ENCODE data around the gene TAMM41. TPM values are rescaled to one million over a fixed set of nuclear protein-coding genes. Genes with fewer than 3 reads are reported as not detected.

The TAMM41 gene
- total and polyA plus RNA-seq, 9 of the 15 experiments (the other 6 are each of a cell fraction or from before 2014, with no cell fraction given), result 8.6 to 74.6 (median 29.3) TPM

DNA sequence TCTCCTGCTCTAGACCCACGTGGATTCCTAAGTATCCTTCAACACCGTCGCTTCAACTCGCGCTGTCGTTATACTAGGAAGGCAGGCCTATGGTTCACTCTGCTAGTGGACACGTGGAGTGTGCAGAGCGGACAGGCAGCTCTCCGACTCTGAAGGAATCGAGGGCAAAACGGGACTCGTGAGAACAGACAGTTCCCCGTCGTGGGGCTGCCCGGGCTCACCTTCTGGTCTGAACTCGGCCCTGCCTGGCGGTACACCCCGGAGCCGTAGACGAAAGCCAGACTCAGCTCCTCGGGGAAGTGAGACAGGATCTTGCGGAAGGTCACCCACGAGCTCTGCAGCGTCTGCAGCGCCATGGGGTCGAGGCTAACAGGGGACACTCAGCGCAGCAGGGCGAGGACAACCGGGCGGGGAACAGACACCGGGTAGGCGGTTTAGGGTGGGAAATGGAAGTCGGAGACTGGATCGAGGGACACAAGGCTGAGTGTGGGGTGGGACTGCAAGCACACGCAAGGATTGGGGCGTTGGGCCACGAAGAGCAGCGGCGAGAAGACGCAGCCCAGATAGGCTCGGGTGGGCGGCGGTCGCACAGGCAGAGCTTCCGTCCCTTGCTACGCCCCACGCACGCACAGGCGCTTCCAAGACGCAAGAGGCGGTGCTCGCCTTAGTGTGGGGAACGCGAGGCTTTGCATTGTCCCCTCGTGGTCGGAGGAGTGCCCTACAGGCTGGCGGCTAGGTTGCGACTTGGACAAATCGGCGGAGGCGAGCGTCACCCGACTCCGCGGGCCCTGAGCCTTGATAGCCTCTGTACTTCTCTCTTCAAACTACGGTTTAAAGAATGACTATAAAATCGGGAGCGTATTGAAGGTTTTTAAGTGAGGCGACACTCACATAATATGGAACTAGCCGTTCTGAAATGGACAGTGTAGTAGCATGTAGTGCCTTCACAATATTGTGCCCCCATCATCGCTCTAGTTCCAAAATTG lies at the start of gene TAMM41 (continued):
- TF ChIP-seq, protein P1, sequence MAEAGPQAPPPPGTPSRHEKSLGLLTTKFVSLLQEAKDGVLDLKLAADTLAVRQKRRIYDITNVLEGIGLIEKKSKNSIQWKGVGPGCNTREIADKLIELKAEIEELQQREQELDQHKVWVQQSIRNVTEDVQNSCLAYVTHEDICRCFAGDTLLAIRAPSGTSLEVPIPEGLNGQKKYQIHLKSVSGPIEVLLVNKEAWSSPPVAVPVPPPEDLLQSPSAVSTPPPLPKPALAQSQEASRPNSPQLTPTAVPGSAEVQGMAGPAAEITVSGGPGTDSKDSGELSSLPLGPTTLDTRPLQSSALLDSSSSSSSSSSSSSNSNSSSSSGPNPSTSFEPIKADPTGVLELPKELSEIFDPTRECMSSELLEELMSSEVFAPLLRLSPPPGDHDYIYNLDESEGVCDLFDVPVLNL (CRISPR knock-in tag; IDR thresholded peaks at IDR 0.05; ENCODE audit: low read depth), result no peak; the same call in 1 of the 2 replicates
- TF ChIP-seq, protein P2, sequence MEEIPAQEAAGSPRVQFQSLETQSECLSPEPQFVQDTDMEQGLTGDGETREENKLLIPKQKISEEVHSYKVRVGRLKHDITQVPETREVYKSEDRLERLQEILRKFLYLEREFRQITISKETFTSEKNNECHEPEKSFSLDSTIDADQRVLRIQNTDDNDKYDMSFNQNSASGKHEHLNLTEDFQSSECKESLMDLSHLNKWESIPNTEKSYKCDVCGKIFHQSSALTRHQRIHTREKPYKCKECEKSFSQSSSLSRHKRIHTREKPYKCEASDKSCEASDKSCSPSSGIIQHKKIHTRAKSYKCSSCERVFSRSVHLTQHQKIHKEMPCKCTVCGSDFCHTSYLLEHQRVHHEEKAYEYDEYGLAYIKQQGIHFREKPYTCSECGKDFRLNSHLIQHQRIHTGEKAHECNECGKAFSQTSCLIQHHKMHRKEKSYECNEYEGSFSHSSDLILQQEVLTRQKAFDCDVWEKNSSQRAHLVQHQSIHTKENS (CRISPR knock-in tag; IDR thresholded peaks at IDR 0.05), result no peak
- TF ChIP-seq NCOR1 (IDR thresholded peaks at IDR 0.05) (no peak), ELF2 (CRISPR knock-in tag; IDR thresholded peaks at IDR 0.05) (0 out of 2 replicates have a peak, but pooled peaks have one; percentile 63), NFRKB (IDR thresholded peaks at IDR 0.05; ENCODE audit: low read depth) (peak; percentile 60), MYC (IDR thresholded peaks at IDR 0.05; ENCODE audit: low read depth, low read length) (peak; percentile 87), MYC (CRISPR knock-in tag; IDR thresholded peaks at IDR 0.05; ENCODE audit: borderline replicate concordance, low read depth) (peak; percentile 64; the same call in 1 of the 2 replicates), RFX7 (CRISPR knock-in tag; IDR thresholded peaks at IDR 0.05) (no peak), SRSF3 (IDR thresholded peaks at IDR 0.05; ENCODE audit: insufficient read depth, low read length) (no peak), PML (IDR thresholded peaks at IDR 0.05; ENCODE audit: low read length) (peak; percentile 74), RBM39 (optimal IDR thresholded peaks at IDR 0.05; ENCODE audit: low read depth, low read length) (peak; percentile 18), ZNF224 (CRISPR knock-in tag; IDR thresholded peaks at IDR 0.05) (no peak)
- TF ChIP-seq, protein P3, sequence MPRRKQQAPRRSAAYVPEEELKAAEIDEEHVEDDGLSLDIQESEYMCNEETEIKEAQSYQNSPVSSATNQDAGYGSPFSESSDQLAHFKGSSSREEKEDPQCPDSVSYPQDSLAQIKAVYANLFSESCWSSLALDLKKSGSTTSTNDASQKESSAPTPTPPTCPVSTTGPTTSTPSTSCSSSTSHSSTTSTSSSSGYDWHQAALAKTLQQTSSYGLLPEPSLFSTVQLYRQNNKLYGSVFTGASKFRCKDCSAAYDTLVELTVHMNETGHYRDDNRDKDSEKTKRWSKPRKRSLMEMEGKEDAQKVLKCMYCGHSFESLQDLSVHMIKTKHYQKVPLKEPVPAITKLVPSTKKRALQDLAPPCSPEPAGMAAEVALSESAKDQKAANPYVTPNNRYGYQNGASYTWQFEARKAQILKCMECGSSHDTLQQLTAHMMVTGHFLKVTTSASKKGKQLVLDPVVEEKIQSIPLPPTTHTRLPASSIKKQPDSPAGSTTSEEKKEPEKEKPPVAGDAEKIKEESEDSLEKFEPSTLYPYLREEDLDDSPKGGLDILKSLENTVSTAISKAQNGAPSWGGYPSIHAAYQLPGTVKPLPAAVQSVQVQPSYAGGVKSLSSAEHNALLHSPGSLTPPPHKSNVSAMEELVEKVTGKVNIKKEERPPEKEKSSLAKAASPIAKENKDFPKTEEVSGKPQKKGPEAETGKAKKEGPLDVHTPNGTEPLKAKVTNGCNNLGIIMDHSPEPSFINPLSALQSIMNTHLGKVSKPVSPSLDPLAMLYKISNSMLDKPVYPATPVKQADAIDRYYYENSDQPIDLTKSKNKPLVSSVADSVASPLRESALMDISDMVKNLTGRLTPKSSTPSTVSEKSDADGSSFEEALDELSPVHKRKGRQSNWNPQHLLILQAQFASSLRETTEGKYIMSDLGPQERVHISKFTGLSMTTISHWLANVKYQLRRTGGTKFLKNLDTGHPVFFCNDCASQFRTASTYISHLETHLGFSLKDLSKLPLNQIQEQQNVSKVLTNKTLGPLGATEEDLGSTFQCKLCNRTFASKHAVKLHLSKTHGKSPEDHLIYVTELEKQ (CRISPR knock-in tag; IDR thresholded peaks at IDR 0.05), result no peak
- TF ChIP-seq, protein P4, sequence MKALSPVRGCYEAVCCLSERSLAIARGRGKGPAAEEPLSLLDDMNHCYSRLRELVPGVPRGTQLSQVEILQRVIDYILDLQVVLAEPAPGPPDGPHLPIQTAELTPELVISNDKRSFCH (CRISPR knock-in tag; IDR thresholded peaks at IDR 0.05), result no peak
- TF ChIP-seq, protein P4 (tag; IDR thresholded peaks at IDR 0.05), result 0 out of 2 replicates have a peak, but pooled peaks have one; percentile 9
- TF ChIP-seq, protein P5, sequence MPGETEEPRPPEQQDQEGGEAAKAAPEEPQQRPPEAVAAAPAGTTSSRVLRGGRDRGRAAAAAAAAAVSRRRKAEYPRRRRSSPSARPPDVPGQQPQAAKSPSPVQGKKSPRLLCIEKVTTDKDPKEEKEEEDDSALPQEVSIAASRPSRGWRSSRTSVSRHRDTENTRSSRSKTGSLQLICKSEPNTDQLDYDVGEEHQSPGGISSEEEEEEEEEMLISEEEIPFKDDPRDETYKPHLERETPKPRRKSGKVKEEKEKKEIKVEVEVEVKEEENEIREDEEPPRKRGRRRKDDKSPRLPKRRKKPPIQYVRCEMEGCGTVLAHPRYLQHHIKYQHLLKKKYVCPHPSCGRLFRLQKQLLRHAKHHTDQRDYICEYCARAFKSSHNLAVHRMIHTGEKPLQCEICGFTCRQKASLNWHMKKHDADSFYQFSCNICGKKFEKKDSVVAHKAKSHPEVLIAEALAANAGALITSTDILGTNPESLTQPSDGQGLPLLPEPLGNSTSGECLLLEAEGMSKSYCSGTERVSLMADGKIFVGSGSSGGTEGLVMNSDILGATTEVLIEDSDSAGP (CRISPR knock-in tag; IDR thresholded peaks at IDR 0.05), result peak; percentile 37; the same call in 1 of the 2 replicates

All from K562 (cell line).